ENCODE measurements around the gene SLIT3.

DNA sequence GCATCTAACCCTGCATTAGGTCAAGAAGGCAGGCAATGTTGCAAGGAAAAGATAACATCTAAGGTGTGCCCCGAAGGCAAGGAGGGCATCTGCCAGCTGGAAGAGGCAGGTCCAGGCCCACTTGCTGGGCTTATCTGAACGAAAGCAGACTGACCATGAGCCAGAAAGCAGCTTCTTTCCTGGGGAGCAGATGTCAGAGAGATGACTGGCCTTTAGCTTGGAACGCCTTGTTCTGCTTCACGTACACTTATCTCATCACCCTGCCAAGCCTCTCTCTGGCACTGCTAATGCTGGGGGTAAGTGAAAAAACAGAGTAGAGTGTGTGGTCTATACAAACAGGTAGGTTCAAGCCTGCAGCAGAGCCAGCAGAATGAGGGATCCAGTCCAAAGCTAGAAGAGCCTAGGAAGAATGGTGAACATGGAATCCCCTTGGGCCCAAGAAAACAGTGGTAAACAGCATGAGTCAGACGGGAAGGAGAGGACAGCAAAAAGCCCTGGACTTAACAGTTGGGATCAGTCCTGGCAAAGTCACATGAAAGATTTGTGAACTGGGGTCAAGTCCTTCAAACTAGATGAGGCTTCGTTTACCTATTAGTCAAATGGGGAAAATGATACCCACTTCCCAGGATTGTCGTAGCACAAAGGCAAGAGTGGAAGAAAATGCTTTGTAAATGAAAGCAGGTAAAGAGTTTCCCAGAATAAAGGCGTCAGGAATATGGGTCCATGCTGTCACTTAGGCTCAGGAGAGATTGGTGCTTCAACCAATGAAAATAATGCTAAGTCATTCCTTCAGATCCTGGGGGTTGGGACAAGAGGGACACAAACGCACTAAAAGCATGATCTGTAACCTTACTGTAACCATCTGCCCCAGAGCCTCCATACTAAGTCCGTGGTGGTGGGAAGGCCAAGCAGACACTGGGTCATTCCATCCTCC lies 200.9 kb downstream of the SLIT3 start:
- TF ChIP-seq, protein P1, sequence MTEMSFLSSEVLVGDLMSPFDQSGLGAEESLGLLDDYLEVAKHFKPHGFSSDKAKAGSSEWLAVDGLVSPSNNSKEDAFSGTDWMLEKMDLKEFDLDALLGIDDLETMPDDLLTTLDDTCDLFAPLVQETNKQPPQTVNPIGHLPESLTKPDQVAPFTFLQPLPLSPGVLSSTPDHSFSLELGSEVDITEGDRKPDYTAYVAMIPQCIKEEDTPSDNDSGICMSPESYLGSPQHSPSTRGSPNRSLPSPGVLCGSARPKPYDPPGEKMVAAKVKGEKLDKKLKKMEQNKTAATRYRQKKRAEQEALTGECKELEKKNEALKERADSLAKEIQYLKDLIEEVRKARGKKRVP (CRISPR knock-in tag; IDR thresholded peaks at IDR 0.05) = no peak
- no peak for TF ChIP-seq COPS2 (conservative IDR thresholded peaks at IDR 0.05)
- TF ChIP-seq, protein P2, sequence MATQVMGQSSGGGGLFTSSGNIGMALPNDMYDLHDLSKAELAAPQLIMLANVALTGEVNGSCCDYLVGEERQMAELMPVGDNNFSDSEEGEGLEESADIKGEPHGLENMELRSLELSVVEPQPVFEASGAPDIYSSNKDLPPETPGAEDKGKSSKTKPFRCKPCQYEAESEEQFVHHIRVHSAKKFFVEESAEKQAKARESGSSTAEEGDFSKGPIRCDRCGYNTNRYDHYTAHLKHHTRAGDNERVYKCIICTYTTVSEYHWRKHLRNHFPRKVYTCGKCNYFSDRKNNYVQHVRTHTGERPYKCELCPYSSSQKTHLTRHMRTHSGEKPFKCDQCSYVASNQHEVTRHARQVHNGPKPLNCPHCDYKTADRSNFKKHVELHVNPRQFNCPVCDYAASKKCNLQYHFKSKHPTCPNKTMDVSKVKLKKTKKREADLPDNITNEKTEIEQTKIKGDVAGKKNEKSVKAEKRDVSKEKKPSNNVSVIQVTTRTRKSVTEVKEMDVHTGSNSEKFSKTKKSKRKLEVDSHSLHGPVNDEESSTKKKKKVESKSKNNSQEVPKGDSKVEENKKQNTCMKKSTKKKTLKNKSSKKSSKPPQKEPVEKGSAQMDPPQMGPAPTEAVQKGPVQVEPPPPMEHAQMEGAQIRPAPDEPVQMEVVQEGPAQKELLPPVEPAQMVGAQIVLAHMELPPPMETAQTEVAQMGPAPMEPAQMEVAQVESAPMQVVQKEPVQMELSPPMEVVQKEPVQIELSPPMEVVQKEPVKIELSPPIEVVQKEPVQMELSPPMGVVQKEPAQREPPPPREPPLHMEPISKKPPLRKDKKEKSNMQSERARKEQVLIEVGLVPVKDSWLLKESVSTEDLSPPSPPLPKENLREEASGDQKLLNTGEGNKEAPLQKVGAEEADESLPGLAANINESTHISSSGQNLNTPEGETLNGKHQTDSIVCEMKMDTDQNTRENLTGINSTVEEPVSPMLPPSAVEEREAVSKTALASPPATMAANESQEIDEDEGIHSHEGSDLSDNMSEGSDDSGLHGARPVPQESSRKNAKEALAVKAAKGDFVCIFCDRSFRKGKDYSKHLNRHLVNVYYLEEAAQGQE (IDR thresholded peaks at IDR 0.05; ENCODE audit: borderline replicate concordance) = no peak
- TF ChIP-seq, protein P2 (CRISPR knock-in tag; IDR thresholded peaks at IDR 0.05; ENCODE audit: low read depth) = no peak
- TF ChIP-seq ZNF444 (CRISPR knock-in tag; IDR thresholded peaks at IDR 0.05) = no peak
- TF ChIP-seq ZNF436 (CRISPR knock-in tag; IDR thresholded peaks at IDR 0.05) = no peak
- TF ChIP-seq, protein P3, sequence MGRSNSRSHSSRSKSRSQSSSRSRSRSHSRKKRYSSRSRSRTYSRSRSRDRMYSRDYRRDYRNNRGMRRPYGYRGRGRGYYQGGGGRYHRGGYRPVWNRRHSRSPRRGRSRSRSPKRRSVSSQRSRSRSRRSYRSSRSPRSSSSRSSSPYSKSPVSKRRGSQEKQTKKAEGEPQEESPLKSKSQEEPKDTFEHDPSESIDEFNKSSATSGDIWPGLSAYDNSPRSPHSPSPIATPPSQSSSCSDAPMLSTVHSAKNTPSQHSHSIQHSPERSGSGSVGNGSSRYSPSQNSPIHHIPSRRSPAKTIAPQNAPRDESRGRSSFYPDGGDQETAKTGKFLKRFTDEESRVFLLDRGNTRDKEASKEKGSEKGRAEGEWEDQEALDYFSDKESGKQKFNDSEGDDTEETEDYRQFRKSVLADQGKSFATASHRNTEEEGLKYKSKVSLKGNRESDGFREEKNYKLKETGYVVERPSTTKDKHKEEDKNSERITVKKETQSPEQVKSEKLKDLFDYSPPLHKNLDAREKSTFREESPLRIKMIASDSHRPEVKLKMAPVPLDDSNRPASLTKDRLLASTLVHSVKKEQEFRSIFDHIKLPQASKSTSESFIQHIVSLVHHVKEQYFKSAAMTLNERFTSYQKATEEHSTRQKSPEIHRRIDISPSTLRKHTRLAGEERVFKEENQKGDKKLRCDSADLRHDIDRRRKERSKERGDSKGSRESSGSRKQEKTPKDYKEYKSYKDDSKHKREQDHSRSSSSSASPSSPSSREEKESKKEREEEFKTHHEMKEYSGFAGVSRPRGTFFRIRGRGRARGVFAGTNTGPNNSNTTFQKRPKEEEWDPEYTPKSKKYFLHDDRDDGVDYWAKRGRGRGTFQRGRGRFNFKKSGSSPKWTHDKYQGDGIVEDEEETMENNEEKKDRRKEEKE (IDR thresholded peaks at IDR 0.05; ENCODE audit: borderline replicate concordance in 1 of 2, control insufficient read depth in 1 of 2, low read depth in 2 of 2, low read length in 1 of 2) = no peak
- TF ChIP-seq, protein P4, sequence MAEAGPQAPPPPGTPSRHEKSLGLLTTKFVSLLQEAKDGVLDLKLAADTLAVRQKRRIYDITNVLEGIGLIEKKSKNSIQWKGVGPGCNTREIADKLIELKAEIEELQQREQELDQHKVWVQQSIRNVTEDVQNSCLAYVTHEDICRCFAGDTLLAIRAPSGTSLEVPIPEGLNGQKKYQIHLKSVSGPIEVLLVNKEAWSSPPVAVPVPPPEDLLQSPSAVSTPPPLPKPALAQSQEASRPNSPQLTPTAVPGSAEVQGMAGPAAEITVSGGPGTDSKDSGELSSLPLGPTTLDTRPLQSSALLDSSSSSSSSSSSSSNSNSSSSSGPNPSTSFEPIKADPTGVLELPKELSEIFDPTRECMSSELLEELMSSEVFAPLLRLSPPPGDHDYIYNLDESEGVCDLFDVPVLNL (CRISPR knock-in tag; IDR thresholded peaks at IDR 0.05; ENCODE audit: low read depth) = no peak
- TF ChIP-seq, protein P5, sequence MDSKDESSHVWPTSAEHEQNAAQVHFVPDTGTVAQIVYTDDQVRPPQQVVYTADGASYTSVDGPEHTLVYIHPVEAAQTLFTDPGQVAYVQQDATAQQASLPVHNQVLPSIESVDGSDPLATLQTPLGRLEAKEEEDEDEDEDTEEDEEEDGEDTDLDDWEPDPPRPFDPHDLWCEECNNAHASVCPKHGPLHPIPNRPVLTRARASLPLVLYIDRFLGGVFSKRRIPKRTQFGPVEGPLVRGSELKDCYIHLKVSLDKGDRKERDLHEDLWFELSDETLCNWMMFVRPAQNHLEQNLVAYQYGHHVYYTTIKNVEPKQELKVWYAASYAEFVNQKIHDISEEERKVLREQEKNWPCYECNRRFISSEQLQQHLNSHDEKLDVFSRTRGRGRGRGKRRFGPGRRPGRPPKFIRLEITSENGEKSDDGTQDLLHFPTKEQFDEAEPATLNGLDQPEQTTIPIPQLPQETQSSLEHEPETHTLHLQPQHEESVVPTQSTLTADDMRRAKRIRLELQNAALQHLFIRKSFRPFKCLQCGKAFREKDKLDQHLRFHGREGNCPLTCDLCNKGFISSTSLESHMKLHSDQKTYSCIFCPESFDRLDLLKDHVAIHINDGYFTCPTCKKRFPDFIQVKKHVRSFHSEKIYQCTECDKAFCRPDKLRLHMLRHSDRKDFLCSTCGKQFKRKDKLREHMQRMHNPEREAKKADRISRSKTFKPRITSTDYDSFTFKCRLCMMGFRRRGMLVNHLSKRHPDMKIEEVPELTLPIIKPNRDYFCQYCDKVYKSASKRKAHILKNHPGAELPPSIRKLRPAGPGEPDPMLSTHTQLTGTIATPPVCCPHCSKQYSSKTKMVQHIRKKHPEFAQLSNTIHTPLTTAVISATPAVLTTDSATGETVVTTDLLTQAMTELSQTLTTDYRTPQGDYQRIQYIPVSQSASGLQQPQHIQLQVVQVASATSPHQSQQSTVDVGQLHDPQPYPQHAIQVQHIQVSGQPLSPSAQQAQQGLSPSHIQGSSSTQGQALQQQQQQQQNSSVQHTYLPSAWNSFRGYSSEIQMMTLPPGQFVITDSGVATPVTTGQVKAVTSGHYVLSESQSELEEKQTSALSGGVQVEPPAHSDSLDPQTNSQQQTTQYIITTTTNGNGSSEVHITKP (IDR thresholded peaks at IDR 0.05; ENCODE audit: partially characterized antibody) = no peak
- TF ChIP-seq NCOR1 (IDR thresholded peaks at IDR 0.05) = no peak
